ENCODE measurements around the gene NSUN7. TPM values are rescaled to one million over a fixed set of nuclear protein-coding genes. Genes with fewer than 3 reads are reported as not detected.
"Not testable (repeated sequence)": the region's sequence is repeated elsewhere in the genome, so short reads cannot be mapped to it uniquely, and the experiment has no call there.

The NSUN7 gene
- total RNA-seq, 1 experiment from 2014 or later = 19.6 TPM

DNA sequence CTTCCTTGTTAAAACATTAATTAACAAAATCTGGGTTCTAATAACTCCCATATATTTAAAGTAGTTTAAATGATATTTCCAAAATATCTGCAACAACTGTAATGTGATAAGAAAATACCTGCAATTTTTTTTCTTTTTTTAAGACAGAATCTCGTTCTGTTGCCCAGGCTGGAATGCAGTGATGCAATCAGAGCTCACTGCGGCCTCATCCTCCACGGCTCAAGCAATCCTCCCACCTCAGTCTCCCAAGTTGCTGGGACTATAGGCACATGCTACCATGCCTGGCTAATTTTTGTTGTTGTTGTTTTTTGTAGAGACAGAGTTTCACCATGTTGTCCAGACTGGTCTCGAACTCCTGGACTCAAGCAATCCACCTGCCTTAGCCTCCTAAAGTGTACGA, 45.7 kb upstream of the NSUN7 start:
- CTCF ChIA-PET = no interaction called here
- H3K9me3 ChIP-seq = no peaks in the 10 kb centered on the region
- Mint-ChIP-seq H3K9me3 (ENCODE audit: unreplicated experiment) (no peaks in the 10 kb centered on the region), H3K27ac (ENCODE audit: unreplicated experiment) (no peak overlapping the region), H3K27me3 (ENCODE audit: insufficient read depth, unreplicated experiment) (no peaks in the 10 kb centered on the region), H3K4me3 (ENCODE audit: unreplicated experiment) (no peak overlapping the region), H3K36me3 (ENCODE audit: insufficient read depth, unreplicated experiment) (no peaks in the 10 kb centered on the region), H3K4me1 (ENCODE audit: low read depth, unreplicated experiment) (peaks cover 7% of the 10 kb centered on the region)
- intact Hi-C loops (cut with micrococcal nuclease; ENCODE audit: unreplicated experiment) = no loop called here
- H3K4me1 ChIP-seq = 0 out of 2 replicates have a peak, but pooled peaks cover 3% of the 10 kb centered on the region
- H3K27me3 ChIP-seq (replicated peaks; ENCODE audit: control insufficient read depth, insufficient read depth, low read length) = no peaks in the 10 kb centered on the region
- BruUV-seq (replicated peaks) = no TSS peak
- no peaks in the 10 kb centered on the region for H3K36me3 ChIP-seq (ENCODE audit: control insufficient read depth, insufficient read depth, low read length)
- no peak overlapping the region for H3K4me3 ChIP-seq (ENCODE audit: low read depth, low read length)
- TF ChIP-seq CTCF (IDR thresholded peaks at IDR 0.05; ENCODE audit: insufficient read depth in 1 of 2, low read depth in 1 of 2, low read length in 1 of 2, severe bottlenecking in 1 of 2, unreplicated experiment in 1 of 2) = no peak
- POLR2A ChIA-PET = no interaction called here
- DNase-seq = peak in 1 of 2 experiments; percentile 8

- no peak for DNase-seq
- Mint-ChIP-seq H3K27me3 (ENCODE audit: insufficient read depth, unreplicated experiment) (no peaks in the 10 kb centered on the region), H3K4me1 (ENCODE audit: low read depth, unreplicated experiment) (no peaks in the 10 kb centered on the region), H3K4me3 (ENCODE audit: unreplicated experiment) (no peak overlapping the region), H3K27ac (ENCODE audit: unreplicated experiment) (no peak overlapping the region), H3K36me3 (ENCODE audit: insufficient read depth, unreplicated experiment) (no peaks in the 10 kb centered on the region), H3K9me3 (ENCODE audit: unreplicated experiment) (no peaks in the 10 kb centered on the region)
- Histone ChIP-seq H3K4me1 (no peaks in the 10 kb centered on the region), H3K4me3 (ENCODE audit: low read depth, low read length) (no peak overlapping the region), H3K27me3 (replicated peaks; ENCODE audit: control insufficient read depth, insufficient read depth, low read length) (no peaks in the 10 kb centered on the region), H3K36me3 (ENCODE audit: control insufficient read depth, insufficient read depth, low read length) (no peaks in the 10 kb centered on the region), H3K9me3 (no peaks in the 10 kb centered on the region)
- CTCF ChIA-PET = no interaction called here
- BruUV-seq (replicated peaks) = no TSS peak
- POLR2A ChIA-PET = no interaction called here
- intact Hi-C loops (cut with micrococcal nuclease; ENCODE audit: unreplicated experiment) = loop anchor here (10.0 kb wide), 1 partner anchor 296 kb away; no protein-coding TSS in a partner anchor
- no peak for TF ChIP-seq CTCF (IDR thresholded peaks at IDR 0.05; ENCODE audit: insufficient read depth in 1 of 2, low read depth in 1 of 2, low read length in 1 of 2, severe bottlenecking in 1 of 2, unreplicated experiment in 1 of 2)
Measured at GRCh38 chr4:40710484-40711254, 39.1 kb upstream of the NSUN7 start.

DNA sequence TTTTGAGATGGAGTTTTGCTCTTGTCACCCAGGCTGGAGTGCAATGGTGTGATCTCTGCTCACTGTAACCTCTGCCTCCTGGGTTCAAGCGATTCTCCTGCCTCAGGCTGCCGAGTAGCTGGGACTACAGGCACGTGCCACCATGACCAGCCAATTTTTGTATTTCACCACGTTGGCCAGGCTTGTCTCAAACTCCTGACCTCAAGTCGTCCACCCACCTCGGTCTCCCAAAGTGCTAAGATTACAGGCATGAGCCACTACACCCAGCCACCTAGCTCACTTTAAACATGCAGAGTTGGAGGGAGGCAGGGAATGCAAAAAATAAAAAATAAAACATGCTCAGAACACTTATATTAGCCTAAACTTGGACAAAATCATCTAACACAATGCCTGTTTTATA, 36.8 kb upstream of the NSUN7 start:
- CTCF ChIA-PET = not testable (repeated sequence)

More for the DNA sequence above, 36.8 kb upstream of the NSUN7 start:
- DNase-seq; H3K9me3 Mint-ChIP-seq (ENCODE audit: unreplicated experiment); H3K27me3 Mint-ChIP-seq (ENCODE audit: insufficient read depth, unreplicated experiment); H3K27me3 ChIP-seq (replicated peaks; ENCODE audit: control insufficient read depth, insufficient read depth, low read length); BruUV-seq (replicated peaks); H3K9me3 ChIP-seq; H3K4me1 Mint-ChIP-seq (ENCODE audit: low read depth, unreplicated experiment); H3K36me3 ChIP-seq (ENCODE audit: control insufficient read depth, insufficient read depth, low read length); H3K4me3 ChIP-seq (ENCODE audit: low read depth, low read length); H3K27ac Mint-ChIP-seq (ENCODE audit: unreplicated experiment); H3K4me3 Mint-ChIP-seq (ENCODE audit: unreplicated experiment); POLR2A ChIA-PET; H3K4me1 ChIP-seq; H3K36me3 Mint-ChIP-seq (ENCODE audit: insufficient read depth, unreplicated experiment): not testable (repeated sequence)
- intact Hi-C loops (cut with micrococcal nuclease; ENCODE audit: unreplicated experiment) = loop anchor here (10.0 kb wide), 1 partner anchor 298 kb away; no protein-coding TSS in a partner anchor

Measured in Caco-2 (cell line).